Lower lobe of right lung (tissue), 2 donors: Measurements from ENCODE around the gene ANTKMT. TPM values are rescaled to one million over a fixed set of nuclear protein-coding genes. Genes with fewer than 3 reads are reported as not detected.

Source experiments
- ATAC-seq, 2 donors: fragments of 200-7000 bp; cut with Tn5 transposase; one replicate each; pipeline ENCODE4 v1.9.1; 2020 to 2022; ENCODE audit warnings: mild to moderate bottlenecking in 2 of 2, moderate library complexity in 2 of 2
- DNase-seq: peaks from one replicate; pipeline ENCODE4 v3.0.0-alpha.2; 2020
- H3K27ac ChIP-seq: fragments of 200-600 bp; one replicate; pipeline ENCODE4 v1.8.0; 2022
- H3K27me3 ChIP-seq: fragments of 200-600 bp; one replicate; pipeline ENCODE4 v1.8.0; 2022; ENCODE audit warnings: low read depth
- H3K36me3 ChIP-seq: fragments of 200-600 bp; one replicate; pipeline ENCODE4 v1.8.0; 2022; ENCODE audit warnings: mild to moderate bottlenecking
- H3K4me1 ChIP-seq: fragments of 200-600 bp; one replicate; pipeline ENCODE4 v1.8.0; 2022
- H3K4me3 ChIP-seq: fragments of 200-600 bp; one replicate; pipeline ENCODE4 v1.8.0; 2022; ENCODE audit warnings: mild to moderate bottlenecking
- H3K9me3 ChIP-seq: fragments of 200-600 bp; one replicate; pipeline ENCODE4 v1.8.0; 2022
- intact Hi-C: fragments of 100-400 bp; cut with DNase I; formaldehyde crosslinking; loops from one replicate; pipeline ENCODE4 v1.11.0; 2022
- total RNA-seq: library from RNA; stranded (reverse); fragmentation: NEBNext Ultra II Directional; extraction: Animal tissue kit (Norgen Biotek cat#: 25700); gene quantifications from one replicate; pipeline ENCODE4 v1.2.1, GENCODE V29; 2021
- TF ChIP-seq, protein P1 (sequence below): fragments of 200-600 bp; IDR thresholded peaks from one replicate; pipeline ENCODE4 v1.8.0; 2022; ENCODE audit warnings: antibody characterized with exemption, mild to moderate bottlenecking
- donor health status: DM: no; HTN: yes; CAD: no; lungs with severe emphysema.

The ANTKMT gene
- total RNA-seq, 1 donor from 2014 or later, result 36.5 TPM

DNA sequence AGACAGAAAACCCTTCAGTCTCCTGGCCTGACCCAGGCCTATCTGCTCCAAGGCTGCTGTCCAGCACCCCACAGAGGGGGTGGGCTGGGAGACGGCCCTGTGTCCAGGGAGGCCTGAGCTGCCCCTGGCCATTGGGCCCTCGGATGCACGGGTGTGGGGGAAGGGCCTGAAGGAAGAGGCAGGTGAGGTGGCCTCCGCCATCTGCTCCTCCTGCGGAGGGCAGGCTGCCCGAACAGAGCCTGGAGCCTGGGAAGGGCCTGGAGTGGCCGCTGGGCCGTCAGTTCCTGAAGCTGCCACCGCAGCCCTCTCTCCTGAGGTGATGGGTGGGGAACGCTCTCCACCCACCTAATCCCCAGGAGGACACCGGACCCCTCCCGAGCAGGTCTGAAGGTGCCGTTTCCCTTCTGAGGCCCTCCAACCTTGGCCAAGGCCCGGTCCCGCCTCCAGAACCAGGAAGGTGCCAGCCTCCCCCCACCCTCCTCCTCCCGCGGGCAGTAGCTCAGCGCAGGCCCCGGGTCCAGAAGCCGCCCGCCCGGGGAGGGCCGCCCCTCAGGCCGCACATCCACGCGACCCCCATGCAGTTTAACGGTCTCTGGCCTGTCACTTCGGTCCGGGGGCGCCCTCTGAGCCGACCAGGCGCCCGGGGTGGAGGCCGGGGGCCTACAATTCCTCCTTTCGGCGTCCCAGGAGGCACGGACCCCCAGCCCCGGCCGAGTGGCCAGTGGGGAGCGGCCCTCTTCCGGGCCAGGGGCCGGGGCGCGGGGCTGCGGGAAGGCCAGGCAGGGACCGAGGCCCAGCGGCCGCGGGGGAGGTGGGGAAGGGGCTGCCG is 16.2 kb upstream of the ANTKMT start:
- ATAC-seq (no peak), DNase-seq (no peak)
- H3K27me3 ChIP-seq, result peaks cover 91% of the 10 kb centered on the region
- intact Hi-C loops, result no loop called here
- no peak overlapping the region for H3K27ac ChIP-seq
- no peaks in the 10 kb centered on the region for H3K9me3 ChIP-seq
- peaks cover 11% of the 10 kb centered on the region for H3K4me1 ChIP-seq
- H3K4me3 ChIP-seq, result no peak overlapping the region
- no peaks in the 10 kb centered on the region for H3K36me3 ChIP-seq
- TF ChIP-seq, protein P1, sequence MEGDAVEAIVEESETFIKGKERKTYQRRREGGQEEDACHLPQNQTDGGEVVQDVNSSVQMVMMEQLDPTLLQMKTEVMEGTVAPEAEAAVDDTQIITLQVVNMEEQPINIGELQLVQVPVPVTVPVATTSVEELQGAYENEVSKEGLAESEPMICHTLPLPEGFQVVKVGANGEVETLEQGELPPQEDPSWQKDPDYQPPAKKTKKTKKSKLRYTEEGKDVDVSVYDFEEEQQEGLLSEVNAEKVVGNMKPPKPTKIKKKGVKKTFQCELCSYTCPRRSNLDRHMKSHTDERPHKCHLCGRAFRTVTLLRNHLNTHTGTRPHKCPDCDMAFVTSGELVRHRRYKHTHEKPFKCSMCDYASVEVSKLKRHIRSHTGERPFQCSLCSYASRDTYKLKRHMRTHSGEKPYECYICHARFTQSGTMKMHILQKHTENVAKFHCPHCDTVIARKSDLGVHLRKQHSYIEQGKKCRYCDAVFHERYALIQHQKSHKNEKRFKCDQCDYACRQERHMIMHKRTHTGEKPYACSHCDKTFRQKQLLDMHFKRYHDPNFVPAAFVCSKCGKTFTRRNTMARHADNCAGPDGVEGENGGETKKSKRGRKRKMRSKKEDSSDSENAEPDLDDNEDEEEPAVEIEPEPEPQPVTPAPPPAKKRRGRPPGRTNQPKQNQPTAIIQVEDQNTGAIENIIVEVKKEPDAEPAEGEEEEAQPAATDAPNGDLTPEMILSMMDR, result no peak

DNA sequence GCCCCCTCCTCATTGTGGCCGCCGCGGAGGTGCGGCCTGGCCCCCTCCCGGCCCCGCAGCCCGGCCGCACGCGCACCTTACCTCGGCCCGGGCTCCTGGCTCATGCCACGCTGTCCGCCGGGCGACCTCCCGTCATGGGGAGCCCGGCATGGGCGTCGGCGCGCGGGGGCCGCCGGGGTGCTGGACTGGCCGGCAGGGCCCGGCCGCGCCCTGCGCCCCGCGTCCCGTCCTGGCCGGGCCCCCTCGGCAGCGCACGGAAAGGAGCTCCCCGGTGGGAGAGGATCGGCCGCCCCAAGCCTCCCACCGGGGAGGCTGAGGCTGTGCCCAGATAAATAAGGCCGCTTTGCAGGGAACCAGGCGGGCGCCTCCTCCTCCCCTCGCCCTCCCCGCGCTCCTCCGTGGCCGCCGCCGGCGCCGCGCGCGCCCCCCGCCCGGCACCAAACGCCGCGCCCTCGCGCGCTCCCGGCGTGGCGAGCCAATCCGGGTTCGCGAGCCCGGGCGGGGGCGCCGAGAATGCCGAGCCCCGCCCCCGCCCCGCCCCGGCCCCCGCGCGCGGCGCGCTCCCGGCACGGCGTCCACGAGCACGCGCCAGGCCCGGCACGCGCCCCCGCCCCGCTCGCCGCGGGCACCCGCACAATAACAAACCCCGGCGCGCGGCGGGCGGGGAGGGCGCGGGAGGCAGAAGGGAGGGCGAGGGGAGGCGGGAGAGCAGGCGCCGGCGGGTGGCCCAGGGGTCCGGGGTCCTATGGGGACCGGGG is 15.3 kb upstream of the ANTKMT start, which contains the start of gene FBXL16:
TSS of gene FBXL16 (minus strand) at position 371 of the 758 bp plus-strand sequence. CDS start 8,396 bp downstream, outside the sequence.
- Histone ChIP-seq H3K9me3 (no peaks in the 10 kb centered on the region), H3K36me3 (no peaks in the 10 kb centered on the region), H3K27me3 (peaks cover 91% of the 10 kb centered on the region), H3K4me3 (no peak within 1 kb of the TSS), H3K27ac (no peak within 1 kb of the TSS), H3K4me1 (peaks cover 11% of the 10 kb centered on the region)
- no peak for DNase-seq
- intact Hi-C loops, result no loop called here
- TF ChIP-seq, protein P1, result no peak
- ATAC-seq, result no peak

DNA sequence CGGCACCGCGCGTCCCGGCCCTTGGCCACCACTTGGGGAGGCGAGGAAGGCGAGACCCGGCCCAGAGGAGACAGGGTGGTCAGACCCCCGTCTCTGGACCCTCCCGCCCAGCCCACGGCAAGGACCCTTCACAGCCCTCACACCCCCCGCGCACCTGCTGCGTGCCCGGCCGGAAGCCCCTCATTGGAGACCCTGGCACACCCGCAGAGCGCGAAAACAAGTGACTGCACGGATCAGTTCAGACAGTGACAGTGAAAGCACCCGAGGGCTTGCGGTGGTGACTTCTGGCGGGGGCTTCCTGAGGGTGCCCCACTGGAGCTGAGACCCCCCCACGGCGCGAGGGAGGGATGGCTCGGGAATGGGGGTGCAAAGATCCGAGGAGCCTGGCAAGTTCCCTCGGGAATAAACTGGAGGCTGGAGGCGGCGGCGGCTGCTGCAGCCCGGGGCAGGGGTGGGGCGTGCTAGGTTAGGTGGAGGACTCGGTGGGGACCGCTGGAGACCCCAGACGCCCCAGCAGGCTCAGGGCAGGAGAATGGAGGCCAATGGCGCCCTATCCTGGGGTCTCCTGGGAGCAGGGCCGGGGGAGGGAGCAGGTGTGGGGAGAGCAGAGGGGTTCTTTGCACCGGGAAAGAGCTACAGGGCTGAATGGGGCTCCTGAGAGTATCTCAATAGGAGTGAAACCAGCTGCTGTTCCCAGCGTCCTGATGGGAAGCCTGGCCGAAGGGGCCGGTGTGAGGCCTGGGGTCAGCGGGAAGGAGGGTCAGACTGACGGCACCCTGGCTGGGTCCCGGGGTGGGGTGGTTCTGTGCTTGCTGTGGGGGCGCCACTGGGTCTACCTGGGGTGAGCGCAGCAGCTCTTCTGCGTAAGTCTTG is 14.5 kb upstream of the ANTKMT start:
- H3K4me1 ChIP-seq, result peaks cover 5% of the 10 kb centered on the region
- H3K27ac ChIP-seq, result no peak overlapping the region
- no peaks in the 10 kb centered on the region for H3K9me3 ChIP-seq
- peaks cover 91% of the 10 kb centered on the region for H3K27me3 ChIP-seq
- TF ChIP-seq, protein P1, result no peak
- DNase-seq (no peak), ATAC-seq (no peak)
- no peak overlapping the region for H3K4me3 ChIP-seq
- H3K36me3 ChIP-seq, result no peaks in the 10 kb centered on the region
- intact Hi-C loops, result no loop called here

DNA sequence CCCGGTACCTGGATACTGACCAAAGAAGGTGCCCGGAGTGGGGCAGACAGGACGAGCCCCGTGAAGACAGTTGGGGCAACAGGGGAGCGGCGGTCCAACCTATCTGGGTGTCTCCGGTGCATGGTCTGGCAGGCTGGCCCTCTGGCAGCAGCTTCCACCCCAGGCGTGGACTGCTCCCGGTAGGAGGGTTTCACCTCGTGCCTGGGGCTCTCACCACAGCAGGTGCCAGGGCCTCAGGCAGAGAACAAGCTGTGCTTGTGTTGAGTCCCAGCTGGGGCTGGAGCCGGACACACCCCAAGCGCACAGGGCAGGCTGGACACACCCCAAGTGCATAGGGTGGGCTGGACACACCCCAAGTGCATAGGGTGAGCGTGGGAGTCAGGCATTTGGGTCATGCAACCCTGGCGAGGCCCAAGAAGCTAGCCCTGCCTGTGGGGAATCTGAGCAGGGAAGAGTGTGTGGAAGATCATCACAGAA is 13.8 kb upstream of the ANTKMT start:
- no peak for DNase-seq
- ATAC-seq, result no peak
- Histone ChIP-seq H3K9me3 (no peaks in the 10 kb centered on the region), H3K4me1 (peaks cover 5% of the 10 kb centered on the region), H3K27me3 (peaks cover 91% of the 10 kb centered on the region), H3K27ac (no peak overlapping the region), H3K36me3 (no peaks in the 10 kb centered on the region), H3K4me3 (no peak overlapping the region)
- TF ChIP-seq, protein P1, result no peak
- intact Hi-C loops, result no loop called here

DNA sequence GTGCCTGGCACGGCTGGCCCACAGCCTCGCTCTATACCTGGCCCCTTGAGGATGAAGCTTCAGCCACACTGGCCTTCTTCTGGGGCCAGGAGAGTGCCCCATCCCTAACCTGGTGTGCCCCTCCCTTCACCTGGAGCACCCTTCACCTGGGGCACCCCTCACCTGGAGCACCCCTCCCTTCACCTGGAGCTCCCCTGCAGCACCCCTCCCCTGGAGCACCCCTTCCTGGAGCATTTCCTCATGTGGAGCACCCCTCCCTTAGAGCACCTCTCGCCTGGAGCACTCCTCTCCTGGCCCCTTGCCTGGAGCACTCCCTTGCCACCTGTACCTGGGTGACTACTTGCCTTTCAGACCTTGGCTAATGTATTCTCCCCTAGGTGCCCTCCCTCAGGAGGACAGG is 12.9 kb upstream of the ANTKMT start:
- H3K9me3 ChIP-seq, result no peaks in the 10 kb centered on the region
- DNase-seq (no peak), ATAC-seq (no peak)
- peaks cover 5% of the 10 kb centered on the region for H3K4me1 ChIP-seq
- peaks cover 84% of the 10 kb centered on the region for H3K27me3 ChIP-seq
- H3K4me3 ChIP-seq, result no peak overlapping the region
- no peak overlapping the region for H3K27ac ChIP-seq
- H3K36me3 ChIP-seq, result no peaks in the 10 kb centered on the region
- intact Hi-C loops, result no loop called here
- TF ChIP-seq, protein P1, result no peak
